ENCODE data around the gene TMCC1. TPM values are rescaled to one million over a fixed set of nuclear protein-coding genes. Genes with fewer than 3 reads are reported as not detected.

Gene TMCC1
- total RNA-seq, 2 donors from 2014 or later: 21.5 to 34.5 TPM

DNA sequence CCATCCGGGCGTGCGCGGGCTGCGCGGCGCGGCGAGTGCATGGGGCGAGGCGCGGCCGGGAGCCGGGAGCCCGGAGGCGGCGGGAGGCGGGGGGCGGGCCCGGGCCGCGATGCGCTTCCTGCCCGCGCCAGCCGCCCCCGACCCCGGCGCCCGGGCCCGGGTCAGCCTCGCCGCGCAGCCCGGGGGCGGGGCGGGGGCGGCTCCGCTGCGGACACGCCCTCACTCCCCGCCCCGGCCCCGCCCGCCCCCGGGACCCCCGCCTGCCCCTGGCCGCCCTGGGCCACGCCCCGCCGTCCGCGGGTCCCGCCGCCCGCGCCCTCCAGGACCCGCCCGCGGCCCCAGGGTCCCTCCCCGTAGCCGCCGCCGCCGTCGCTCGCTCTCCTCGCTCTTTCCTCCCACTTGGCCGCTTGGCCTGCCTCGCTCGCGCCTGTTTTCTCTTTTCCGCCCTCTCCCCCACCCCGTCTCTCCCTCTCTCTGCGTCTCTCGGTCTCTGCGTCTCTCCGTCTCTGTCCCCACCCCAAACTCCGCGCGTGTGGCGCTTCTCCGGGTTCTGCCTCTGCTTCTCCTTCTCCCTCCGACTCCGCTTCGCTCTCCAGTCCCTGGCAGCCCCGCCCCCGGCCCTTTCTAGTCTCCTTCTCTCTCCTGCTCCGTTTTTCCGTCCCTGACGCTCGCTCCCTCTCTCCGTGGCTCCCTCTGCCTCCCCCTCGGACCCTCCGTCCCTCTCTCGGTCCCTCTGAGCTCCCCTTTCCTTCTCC, 286.7 kb downstream of the TMCC1 start, which contains the start of gene PLXND1:
Gene PLXND1, minus strand, starts transcription at position 41 of the 755 bp plus-strand sequence. Its CDS starts 37 bp downstream, at position 4.
- H3K36me3 Mint-ChIP-seq: no peaks in the 10 kb centered on the region

DNA sequence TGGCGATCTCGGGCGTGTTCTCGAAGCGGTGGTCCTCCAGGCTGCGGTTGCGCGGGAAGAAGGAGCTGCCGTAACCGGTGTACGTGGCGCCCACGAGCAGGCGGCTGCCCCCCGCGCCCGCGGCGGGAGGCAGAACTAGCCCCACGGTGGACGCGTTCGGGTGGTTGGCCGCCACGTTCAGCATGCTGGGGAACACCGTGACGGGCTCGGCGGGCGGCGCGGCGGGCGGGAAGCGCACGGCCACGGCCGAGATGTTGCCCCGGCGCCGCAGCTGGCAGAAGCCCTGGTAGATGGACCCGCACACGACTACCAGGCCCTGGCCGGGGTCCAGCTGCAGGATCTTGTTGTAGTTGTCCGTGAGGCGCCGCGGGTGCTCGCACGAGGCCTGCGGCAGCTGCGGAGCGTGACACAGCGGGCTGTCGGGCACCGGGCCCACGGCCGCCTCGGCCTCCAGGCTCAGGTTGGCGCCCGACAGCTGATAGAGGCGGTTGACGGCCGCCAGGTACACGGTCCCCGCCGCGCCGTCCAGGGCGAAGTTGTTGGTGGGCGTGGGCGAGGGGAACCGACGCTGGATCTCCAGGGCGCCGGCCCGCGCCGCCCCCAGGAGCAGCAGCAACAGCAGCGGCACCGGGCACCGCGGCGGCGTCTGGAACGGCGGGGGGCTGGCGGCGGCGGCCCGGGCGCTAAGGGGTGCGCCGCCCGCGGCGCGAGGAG, 287.4 kb downstream of the TMCC1 start:
- no peak for DNase-seq (ENCODE audit: low spot score)
- Mint-ChIP-seq H3K27ac (no peak overlapping the region), H3K36me3 (no peaks in the 10 kb centered on the region), H3K27me3 (peaks cover 14 to 15% of the 10 kb centered on the region in 2 donors), H3K9me3 (no peaks in the 10 kb centered on the region), H3K4me1 (ENCODE audit: low read depth in 2 of 2) (peaks cover 32 to 44% of the 10 kb centered on the region in 2 donors), H3K4me3 (peak overlapping the region; percentile 93)
- ATAC-seq: peak; percentile 3 to 5

More for the DNA sequence above, 286.7 kb downstream of the TMCC1 start, which contains the start of gene PLXND1:
- ATAC-seq (peak; percentile 74 to 85), DNase-seq (ENCODE audit: low spot score) (no peak)
- peaks cover 12 to 15% of the 10 kb centered on the region in 2 donors for H3K27me3 Mint-ChIP-seq
- H3K4me1 Mint-ChIP-seq (ENCODE audit: low read depth in 2 of 2): peaks cover 40 to 48% of the 10 kb centered on the region in 2 donors
- peak within 1 kb of the TSS in 1 of 2 donors; percentile 58 for H3K27ac Mint-ChIP-seq
- no peaks in the 10 kb centered on the region for H3K9me3 Mint-ChIP-seq
- H3K4me3 Mint-ChIP-seq: peak within 1 kb of the TSS; percentile 93

DNA sequence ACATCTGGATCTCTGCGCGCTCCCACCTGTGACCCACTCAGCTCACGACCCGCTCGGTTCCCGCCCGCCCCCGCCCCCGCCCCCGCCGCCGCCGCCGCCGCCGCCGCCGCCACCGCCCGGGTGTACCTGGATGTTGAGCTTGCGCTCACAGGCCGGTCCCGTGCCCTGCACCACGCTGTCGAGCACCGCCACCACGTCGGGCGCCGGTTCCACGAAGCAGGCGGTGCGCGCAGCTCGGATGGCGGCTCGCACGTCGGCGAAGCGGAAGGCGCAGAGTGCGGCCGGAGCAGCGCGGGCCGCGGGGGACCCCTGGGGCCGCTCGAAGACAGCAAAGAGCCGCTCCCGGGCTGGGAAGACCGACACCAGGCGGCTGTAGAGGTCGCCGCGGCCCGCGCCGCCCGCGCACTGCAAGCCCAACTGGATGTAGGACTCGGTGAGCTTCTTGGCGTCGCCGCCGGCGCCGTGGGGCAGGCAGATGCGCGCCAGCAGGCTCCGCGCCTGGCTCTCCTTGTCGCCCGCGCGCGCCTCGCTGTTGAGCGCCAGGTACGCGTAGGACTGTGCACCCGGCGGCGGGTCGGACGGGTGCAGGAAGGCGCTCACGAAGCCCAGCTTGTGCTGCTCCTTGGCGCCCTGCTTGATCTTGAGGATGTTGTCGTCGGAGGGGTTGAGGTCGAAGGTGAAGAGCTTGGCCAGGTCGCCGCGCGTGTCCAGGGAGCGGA, 288.1 kb downstream of the TMCC1 start:
- Mint-ChIP-seq H3K9me3 (no peaks in the 10 kb centered on the region), H3K27me3 (peaks cover 14 to 15% of the 10 kb centered on the region in 2 donors), H3K4me3 (peak overlapping the region; percentile 93), H3K4me1 (ENCODE audit: low read depth in 2 of 2) (peaks cover 29 to 44% of the 10 kb centered on the region in 2 donors), H3K27ac (no peak overlapping the region), H3K36me3 (no peaks in the 10 kb centered on the region)
- DNase-seq (ENCODE audit: low spot score) (no peak), ATAC-seq (peak; percentile 16 to 34)

DNA sequence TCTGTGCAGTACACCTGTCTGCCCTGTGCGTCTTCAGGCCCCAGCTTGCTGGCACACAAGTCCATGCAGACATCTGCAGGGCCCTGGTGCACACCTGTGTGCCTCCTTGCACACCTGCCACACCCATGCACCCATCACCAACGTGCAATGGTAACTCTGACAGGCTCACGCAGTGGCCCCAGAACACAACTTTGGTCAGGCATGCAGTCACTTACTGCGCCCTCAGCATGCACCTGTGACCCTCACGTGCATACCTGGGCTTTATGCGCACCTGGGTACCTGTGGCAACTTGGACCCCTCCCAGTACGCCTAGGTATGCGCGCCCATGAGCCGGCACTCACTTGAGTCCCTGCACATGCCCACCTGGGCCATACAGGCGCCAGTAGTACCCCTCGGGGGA, 288.7 kb downstream of the TMCC1 start:
- Mint-ChIP-seq H3K36me3 (no peaks in the 10 kb centered on the region), H3K4me1 (ENCODE audit: low read depth in 2 of 2) (peaks cover 29 to 43% of the 10 kb centered on the region in 2 donors), H3K27me3 (peaks cover 14 to 15% of the 10 kb centered on the region in 2 donors), H3K4me3 (peak overlapping the region; percentile 23), H3K9me3 (no peaks in the 10 kb centered on the region), H3K27ac (no peak overlapping the region)
- ATAC-seq (no peak), DNase-seq (ENCODE audit: low spot score) (no peak)

DNA sequence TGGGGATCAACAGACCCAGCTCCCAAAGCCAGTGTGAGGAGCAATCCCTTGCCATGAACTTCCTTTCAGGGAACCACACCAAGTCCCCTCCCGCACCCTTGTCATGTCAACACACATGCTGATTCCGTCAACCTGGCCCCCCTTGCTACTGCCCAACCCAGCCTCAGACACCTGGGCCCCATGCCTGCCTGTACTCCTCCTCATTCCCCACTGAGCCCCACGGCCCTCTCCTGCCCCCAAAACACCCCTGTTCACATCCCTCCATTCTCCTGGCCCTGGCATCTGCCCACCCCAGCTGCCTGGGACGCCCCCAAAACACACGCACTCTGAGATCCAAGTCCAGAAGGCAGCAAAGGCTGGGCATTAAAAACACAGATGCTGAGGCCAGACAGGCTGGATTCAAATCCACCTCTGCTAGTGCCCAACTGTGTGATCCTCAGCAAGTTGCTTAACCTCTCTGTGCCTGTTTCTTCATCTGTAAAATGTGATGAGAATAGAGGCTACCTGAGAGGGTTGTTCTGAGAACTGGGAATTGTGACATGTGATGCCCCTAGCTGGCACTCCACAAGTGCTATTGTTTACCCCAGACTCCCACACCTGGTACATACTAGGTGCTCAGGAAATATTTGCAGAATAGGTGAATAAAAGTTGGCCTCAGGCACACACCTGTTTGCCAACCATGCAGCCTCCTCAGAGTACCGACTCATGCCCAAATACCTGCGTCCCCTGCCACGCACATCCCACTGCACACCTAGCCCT, 289.3 kb downstream of the TMCC1 start:
- ATAC-seq: no peak

DNA sequence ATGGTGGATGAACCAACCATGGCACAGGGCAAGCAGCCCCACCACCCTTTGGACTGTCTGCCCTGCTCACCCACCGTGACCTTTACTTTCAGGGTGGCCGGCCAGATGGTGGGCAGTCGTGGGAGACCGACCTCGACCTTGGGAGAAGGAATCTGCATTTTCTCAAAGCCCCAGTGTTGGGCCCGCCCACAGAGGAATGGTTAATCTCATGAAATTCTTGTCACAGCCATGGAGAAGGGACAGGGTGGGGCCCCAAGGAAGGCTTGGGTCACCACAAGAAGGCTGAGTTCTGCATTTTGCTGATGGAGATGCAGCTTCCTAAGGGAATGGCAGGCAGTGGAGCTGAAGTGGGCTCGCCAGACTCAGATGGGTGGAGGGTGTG, 290.0 kb downstream of the TMCC1 start:
- H3K27ac Mint-ChIP-seq: no peak overlapping the region
- H3K9me3 Mint-ChIP-seq: no peaks in the 10 kb centered on the region
- no peak for ATAC-seq
- H3K36me3 Mint-ChIP-seq: no peaks in the 10 kb centered on the region
- peaks cover 25 to 42% of the 10 kb centered on the region in 2 donors for H3K4me1 Mint-ChIP-seq (ENCODE audit: low read depth in 2 of 2)
- H3K4me3 Mint-ChIP-seq: no peak overlapping the region
- peaks cover 11% of the 10 kb centered on the region in 2 donors for H3K27me3 Mint-ChIP-seq
- DNase-seq (ENCODE audit: low spot score): no peak

More for the DNA sequence above, 289.3 kb downstream of the TMCC1 start:
- no peak for DNase-seq (ENCODE audit: low spot score)
- H3K4me3 Mint-ChIP-seq: peak overlapping the region; percentile 23
- H3K27me3 Mint-ChIP-seq: peaks cover 14 to 15% of the 10 kb centered on the region in 2 donors
- no peaks in the 10 kb centered on the region for H3K9me3 Mint-ChIP-seq
- H3K27ac Mint-ChIP-seq: no peak overlapping the region
- peaks cover 29 to 43% of the 10 kb centered on the region in 2 donors for H3K4me1 Mint-ChIP-seq (ENCODE audit: low read depth in 2 of 2)
- no peaks in the 10 kb centered on the region for H3K36me3 Mint-ChIP-seq

DNA sequence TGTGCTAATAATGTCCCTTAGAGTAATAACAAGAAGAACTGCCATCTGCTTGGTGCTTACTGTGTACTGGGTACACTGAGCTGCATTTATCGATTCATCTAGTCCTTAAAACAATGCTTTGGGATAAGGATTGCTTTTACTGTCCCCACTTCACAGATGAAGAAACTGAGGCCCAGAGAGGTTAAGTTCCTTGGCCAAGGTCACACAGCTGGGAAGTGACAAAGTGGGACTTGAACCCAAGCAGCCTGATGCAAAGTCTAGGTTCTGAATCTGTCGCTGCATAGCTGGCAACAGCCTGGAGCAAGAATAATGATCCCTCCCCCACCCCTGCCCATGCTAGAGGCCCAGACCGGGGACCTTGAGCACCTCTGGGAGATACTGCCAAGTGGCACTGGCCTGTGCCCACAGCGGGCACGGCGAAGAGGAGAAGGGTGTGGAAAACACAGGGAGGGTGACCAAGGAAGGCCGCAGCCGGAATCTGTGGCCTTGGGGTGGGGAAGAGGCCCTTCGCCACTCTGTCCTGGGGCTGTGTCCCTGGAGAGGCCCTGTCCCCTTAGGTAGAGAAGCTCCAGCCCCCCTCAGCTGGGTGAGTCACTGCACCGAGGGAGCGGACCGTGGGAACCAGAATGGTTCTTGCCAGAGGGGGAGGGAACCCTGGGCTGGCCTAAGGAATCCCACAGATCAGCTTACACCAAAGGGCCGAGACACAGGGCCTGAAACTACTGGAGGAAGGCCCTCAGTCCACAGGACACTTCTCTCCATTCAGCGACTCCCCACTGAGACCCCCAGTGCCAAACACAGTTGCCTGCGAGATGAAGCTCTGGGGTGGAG, 290.6 kb downstream of the TMCC1 start:
- Mint-ChIP-seq H3K36me3 (no peaks in the 10 kb centered on the region), H3K27ac (no peak overlapping the region), H3K4me1 (ENCODE audit: low read depth in 2 of 2) (peaks cover 22 to 41% of the 10 kb centered on the region in 2 donors), H3K27me3 (peaks cover 7 to 11% of the 10 kb centered on the region in 2 donors), H3K9me3 (no peaks in the 10 kb centered on the region), H3K4me3 (no peak overlapping the region)
- DNase-seq (ENCODE audit: low spot score) (no peak), ATAC-seq (no peak)

DNA sequence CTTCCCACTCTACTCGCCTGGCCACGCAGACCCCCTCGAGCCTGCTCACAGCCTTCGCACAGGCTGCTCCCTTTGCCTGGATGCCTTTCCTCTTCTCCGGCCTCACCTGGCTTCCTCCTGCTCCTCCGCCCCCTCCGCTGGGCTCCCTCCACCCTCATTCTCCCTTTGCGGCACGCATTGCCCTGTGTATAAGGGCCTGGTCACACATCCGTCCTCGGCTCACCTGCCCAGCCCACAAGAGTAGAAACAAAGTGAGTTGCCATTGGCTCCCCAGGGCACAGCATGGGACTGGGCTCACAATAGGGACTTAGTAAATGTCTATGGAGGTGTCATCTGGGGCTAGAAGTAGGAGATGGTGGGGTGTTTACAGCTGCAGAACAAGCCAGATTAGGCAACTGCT, 291.2 kb downstream of the TMCC1 start:
- no peaks in the 10 kb centered on the region for H3K9me3 Mint-ChIP-seq
- ATAC-seq: no peak
- peaks cover 20 to 41% of the 10 kb centered on the region in 2 donors for H3K4me1 Mint-ChIP-seq (ENCODE audit: low read depth in 2 of 2)
- H3K27me3 Mint-ChIP-seq: peaks cover 5 to 12% of the 10 kb centered on the region in 2 donors
- H3K4me3 Mint-ChIP-seq: no peak overlapping the region
- no peaks in the 10 kb centered on the region for H3K36me3 Mint-ChIP-seq
- no peak for DNase-seq (ENCODE audit: low spot score)
- no peak overlapping the region for H3K27ac Mint-ChIP-seq

DNA sequence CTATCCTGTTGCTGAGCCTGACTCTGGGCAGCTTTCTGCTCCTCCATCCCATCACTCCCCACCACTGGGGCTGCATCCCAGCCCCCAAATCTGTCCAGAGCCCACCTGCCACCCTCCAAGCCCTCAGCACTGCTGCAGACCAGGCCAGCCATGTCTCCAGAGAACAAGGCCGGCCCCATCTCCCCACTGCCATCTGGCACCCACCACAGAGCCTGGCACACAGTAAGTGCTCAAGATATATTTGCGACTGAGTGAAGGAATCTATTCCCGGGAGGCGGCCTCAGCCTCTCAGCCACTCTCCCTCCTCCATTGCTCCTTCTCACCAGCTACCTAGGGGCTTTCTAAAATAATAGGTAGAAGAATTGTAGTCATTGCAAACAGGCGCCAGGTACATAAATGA, 291.8 kb downstream of the TMCC1 start:
- ATAC-seq (no peak), DNase-seq (ENCODE audit: low spot score) (no peak)
- peaks cover 0 to 12% of the 10 kb centered on the region in 2 donors for H3K27me3 Mint-ChIP-seq
- no peaks in the 10 kb centered on the region for H3K36me3 Mint-ChIP-seq
- no peak overlapping the region for H3K27ac Mint-ChIP-seq
- H3K4me3 Mint-ChIP-seq: no peak overlapping the region
- no peaks in the 10 kb centered on the region for H3K9me3 Mint-ChIP-seq
- peaks cover 14 to 38% of the 10 kb centered on the region in 2 donors for H3K4me1 Mint-ChIP-seq (ENCODE audit: low read depth in 2 of 2)

DNA sequence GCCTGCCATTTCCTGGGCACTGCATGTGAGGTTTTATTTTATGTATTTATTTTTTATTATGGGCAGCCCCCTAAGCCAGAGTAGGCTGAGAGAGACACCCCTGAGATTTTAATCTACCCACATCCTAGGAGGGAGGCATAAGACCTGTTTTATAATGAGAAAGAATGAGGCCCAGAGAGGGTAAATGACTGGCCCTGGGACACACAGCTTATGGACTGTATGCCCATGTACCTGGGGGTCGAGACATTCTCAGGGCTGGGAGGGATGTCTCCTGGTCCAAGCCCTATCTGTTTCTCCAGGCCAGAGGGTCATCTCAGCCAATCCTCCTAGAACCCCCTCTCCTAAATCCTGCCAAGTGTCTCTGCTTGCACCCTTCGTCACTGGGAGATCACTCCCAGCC, 293.2 kb downstream of the TMCC1 start:
- ATAC-seq (no peak), DNase-seq (ENCODE audit: low spot score) (no peak)
- H3K27ac Mint-ChIP-seq: no peak overlapping the region
- no peaks in the 10 kb centered on the region for H3K36me3 Mint-ChIP-seq
- H3K27me3 Mint-ChIP-seq: peaks cover 0 to 8% of the 10 kb centered on the region in 2 donors
- H3K4me1 Mint-ChIP-seq (ENCODE audit: low read depth in 2 of 2): peaks cover 14 to 36% of the 10 kb centered on the region in 2 donors
- no peak overlapping the region for H3K4me3 Mint-ChIP-seq
- no peaks in the 10 kb centered on the region for H3K9me3 Mint-ChIP-seq

DNA sequence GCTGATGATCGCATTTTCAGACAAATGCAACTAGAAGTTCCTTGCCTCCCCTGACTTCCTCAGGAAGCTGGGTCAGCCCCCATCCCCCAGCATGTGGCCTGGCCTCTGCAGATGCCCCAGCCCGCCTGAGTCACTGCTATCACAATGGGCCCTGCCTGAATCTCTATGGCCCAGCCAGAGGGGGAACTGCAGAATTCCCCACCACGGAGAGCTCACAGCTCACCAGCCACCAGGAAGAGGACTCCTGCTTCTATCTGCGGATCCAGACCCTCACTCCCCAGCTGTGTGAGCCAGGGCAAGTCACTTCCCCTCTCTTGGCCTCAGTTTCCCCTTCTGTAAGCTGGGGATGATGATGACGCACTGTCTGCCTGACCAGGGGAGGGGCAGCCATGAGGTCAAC, 293.9 kb downstream of the TMCC1 start:
- ATAC-seq: no peak

DNA sequence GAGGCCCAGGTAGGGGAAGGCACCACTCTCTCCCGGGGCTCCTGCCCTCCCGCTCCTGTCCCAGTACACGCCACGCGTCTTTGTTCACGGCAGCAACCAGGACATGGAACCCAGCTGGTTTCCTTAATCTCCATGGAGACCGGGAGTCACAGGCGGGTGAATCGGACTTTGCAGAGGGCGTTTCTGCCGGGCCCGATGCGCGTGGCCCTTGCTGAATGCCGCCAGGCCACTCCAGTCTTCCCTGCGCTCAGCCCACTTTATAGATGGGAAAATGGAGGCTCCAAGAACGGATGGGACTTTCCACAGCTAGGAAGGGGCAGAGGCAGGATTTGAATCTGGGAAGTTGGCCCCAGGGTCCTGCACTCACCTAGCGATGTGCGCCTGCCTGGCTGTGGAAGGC, 294.4 kb downstream of the TMCC1 start:
- Mint-ChIP-seq H3K4me3 (no peak overlapping the region), H3K27ac (no peak overlapping the region), H3K36me3 (no peaks in the 10 kb centered on the region), H3K9me3 (no peaks in the 10 kb centered on the region), H3K4me1 (ENCODE audit: low read depth in 2 of 2) (peaks cover 12 to 44% of the 10 kb centered on the region in 2 donors), H3K27me3 (peaks cover 0 to 8% of the 10 kb centered on the region in 2 donors)
- ATAC-seq: no peak
- no peak for DNase-seq (ENCODE audit: low spot score)

More for the DNA sequence above, 293.9 kb downstream of the TMCC1 start:
- no peak overlapping the region for H3K4me3 Mint-ChIP-seq
- no peaks in the 10 kb centered on the region for H3K9me3 Mint-ChIP-seq
- peaks cover 12 to 42% of the 10 kb centered on the region in 2 donors for H3K4me1 Mint-ChIP-seq (ENCODE audit: low read depth in 2 of 2)
- no peak overlapping the region for H3K27ac Mint-ChIP-seq
- DNase-seq (ENCODE audit: low spot score): no peak
- no peaks in the 10 kb centered on the region for H3K36me3 Mint-ChIP-seq
- H3K27me3 Mint-ChIP-seq: peaks cover 0 to 8% of the 10 kb centered on the region in 2 donors

All from natural killer cell treated with Interleukin-12 subunit alpha and Interleukin-12 subunit beta and Interleukin-15 and Interleukin-18, amount 100 ng/mL, for 72 hours (primary cell).